NCI-H748 (cell line): Measurements from ENCODE around the gene PBRM1.
A peak's percentile ranks its signal among the peaks of the same experiment; 100 is the strongest.

Source experiments
- DNase-seq: peaks from one replicate; lab custom pipeline; 2025; ENCODE audit not compliant: unreplicated experiment; lab: John Stamatoyannopoulos, UW

The PBRM1 gene

GRCh38 chr3:52512727-52513126, 173.0 kb downstream of the PBRM1 start:
- DNase-seq, result no peak

- DNase-seq, result no peak
Measured at GRCh38 chr3:52512105-52512504, 173.6 kb downstream of the PBRM1 start.

- no peak for DNase-seq
Measured at GRCh38 chr3:52511509-52511908, 174.2 kb downstream of the PBRM1 start.

GRCh38 chr3:52509753-52510328, 175.9 kb downstream of the PBRM1 start:
- no peak for DNase-seq

GRCh38 chr3:52507359-52507758, 178.4 kb downstream of the PBRM1 start:
- no peak for DNase-seq

- peak; percentile 9 for DNase-seq
Measured at GRCh38 chr3:52506266-52506966, 179.3 kb downstream of the PBRM1 start.

- no peak for DNase-seq
Measured at GRCh38 chr3:52504977-52505376, 180.7 kb downstream of the PBRM1 start.

GRCh38 chr3:52503788-52504424, 181.8 kb downstream of the PBRM1 start:
- peak; percentile 54 for DNase-seq

GRCh38 chr3:52502808-52503350, 182.8 kb downstream of the PBRM1 start:
- no peak for DNase-seq

GRCh38 chr3:52502001-52502400, 183.7 kb downstream of the PBRM1 start:
- no peak for DNase-seq

- no peak for DNase-seq
Measured at GRCh38 chr3:52501046-52501445, 184.7 kb downstream of the PBRM1 start.

- DNase-seq, result no peak
Measured at GRCh38 chr3:52498137-52499054, 187.3 kb downstream of the PBRM1 start.

GRCh38 chr3:52495777-52496602, 189.7 kb downstream of the PBRM1 start:
- no peak for DNase-seq
